GM06990 (cell line): Measurements from ENCODE around the gene KNG1.

Experiments
- DNase-seq: peaks from one replicate; pipeline ENCODE4 v3.0.0-alpha.2; 2011; ENCODE audit not compliant: insufficient read length; ENCODE audit errors: extremely low read depth
- H3K27me3 ChIP-seq: replicated peaks from 2 replicates; pipeline ENCODE4 v1.6.0; 2011; ENCODE audit warnings: low read length; ENCODE audit not compliant: control insufficient read depth, insufficient read depth
- H3K36me3 ChIP-seq: 2 replicates; pipeline ENCODE4 v1.5.1; 2011; ENCODE audit warnings: low read length; ENCODE audit not compliant: control insufficient read depth, insufficient read depth
- H3K4me3 ChIP-seq: replicated peaks from 2 replicates; pipeline ENCODE4 v1.5.1; 2011; ENCODE audit warnings: low read depth, mild to moderate bottlenecking, control low read depth, low read length
- TF ChIP-seq, protein P1 (sequence below): IDR thresholded peaks from 2 replicates; pipeline ENCODE4 v1.5.1; 2011; ENCODE audit warnings: low read length, control low read depth, mild to moderate bottlenecking, inconsistent platforms; ENCODE audit not compliant: insufficient read depth, poor library complexity, severe bottlenecking

Gene KNG1

DNA sequence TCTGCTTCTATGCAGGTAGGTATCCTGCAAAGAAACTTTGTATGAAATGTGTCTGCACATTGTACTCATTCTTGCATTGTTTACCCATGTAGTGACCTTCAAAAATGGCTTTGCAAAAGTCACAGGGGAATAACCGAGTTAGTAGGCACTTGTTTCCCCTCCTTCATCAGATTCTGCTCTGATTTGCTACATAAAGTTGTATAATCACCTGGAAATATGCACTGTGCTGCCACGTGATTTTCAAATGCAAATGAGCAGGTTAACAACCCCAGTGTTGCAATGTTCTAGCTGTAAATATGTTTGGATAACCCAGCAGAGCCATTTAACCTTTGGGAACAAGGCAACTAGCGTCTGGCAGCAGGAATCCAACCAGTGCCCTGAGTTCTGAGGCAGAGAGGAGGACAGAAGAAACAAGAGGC lies at the start of gene KNG1:
KNG1 (plus strand) TSS at position 321 of the 419 bp plus-strand sequence. CDS start 184 bp downstream, outside the sequence.
- no peak within 1 kb of the TSS for H3K4me3 ChIP-seq
- TF ChIP-seq, protein P1, sequence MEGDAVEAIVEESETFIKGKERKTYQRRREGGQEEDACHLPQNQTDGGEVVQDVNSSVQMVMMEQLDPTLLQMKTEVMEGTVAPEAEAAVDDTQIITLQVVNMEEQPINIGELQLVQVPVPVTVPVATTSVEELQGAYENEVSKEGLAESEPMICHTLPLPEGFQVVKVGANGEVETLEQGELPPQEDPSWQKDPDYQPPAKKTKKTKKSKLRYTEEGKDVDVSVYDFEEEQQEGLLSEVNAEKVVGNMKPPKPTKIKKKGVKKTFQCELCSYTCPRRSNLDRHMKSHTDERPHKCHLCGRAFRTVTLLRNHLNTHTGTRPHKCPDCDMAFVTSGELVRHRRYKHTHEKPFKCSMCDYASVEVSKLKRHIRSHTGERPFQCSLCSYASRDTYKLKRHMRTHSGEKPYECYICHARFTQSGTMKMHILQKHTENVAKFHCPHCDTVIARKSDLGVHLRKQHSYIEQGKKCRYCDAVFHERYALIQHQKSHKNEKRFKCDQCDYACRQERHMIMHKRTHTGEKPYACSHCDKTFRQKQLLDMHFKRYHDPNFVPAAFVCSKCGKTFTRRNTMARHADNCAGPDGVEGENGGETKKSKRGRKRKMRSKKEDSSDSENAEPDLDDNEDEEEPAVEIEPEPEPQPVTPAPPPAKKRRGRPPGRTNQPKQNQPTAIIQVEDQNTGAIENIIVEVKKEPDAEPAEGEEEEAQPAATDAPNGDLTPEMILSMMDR: no peak
- H3K27me3 ChIP-seq: no peaks in the 10 kb centered on the region
- no peak for DNase-seq
- no peaks in the 10 kb centered on the region for H3K36me3 ChIP-seq

DNA sequence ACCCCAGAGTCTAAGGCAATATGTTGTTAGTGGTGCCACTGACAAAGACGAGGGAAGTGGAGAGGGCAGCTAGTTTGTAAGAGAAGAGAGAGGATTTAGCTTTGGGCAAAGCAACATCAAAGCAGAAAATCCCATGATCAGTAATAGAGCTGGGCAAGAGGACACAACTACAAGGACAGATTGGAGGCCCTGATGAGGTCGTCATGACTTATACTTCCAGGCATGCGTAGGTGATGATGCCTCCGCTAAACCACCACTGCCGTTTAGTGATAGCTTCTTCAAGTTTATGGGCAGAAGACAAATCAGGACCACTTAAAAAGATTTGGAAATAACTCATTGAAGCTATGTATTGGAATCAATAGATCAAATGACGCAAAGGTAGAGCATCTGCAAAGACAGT lies 48.7 kb upstream of the KNG1 start:
- no peak overlapping the region for H3K4me3 ChIP-seq
- TF ChIP-seq, protein P1: no peak

DNA sequence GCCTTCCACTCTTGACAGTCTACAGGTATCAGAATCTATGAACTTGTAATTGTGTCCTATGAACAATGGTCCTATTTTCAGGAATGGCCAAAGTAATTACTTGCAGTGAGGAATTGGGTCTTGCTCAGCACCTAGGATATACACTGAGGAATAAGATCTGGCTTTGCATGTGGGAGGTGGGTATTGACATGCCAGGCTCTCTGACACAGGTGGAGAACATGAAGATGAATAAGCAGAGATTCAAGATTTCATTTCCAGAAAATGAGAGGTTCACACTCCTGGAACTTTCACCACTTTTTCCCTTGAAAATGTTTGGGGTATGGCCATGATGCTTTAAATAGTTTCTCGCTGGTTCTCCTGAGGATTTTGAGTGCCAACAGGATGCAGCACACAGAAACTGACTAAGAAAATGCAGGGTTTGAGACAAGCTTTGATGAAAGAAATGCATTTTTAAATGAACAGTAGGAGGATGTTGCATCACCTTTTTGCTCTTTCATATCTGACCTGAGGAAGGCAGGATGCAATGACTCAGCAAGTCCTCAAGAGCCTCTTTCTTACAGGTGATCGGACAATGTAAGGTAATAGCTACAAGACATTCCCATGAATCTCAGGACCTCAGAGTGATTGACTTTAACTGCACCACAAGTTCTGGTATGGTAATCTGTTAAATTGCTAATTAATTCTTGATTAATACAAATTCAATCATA lies 47.6 kb upstream of the KNG1 start:
- no peak for DNase-seq
- Histone ChIP-seq H3K4me3 (no peak overlapping the region), H3K27me3 (peaks cover 2% of the 10 kb centered on the region), H3K36me3 (no peaks in the 10 kb centered on the region)
- TF ChIP-seq, protein P1: no peak

More for the DNA sequence above, 48.7 kb upstream of the KNG1 start:
- Histone ChIP-seq H3K36me3 (no peaks in the 10 kb centered on the region), H3K27me3 (no peaks in the 10 kb centered on the region; the same call in 1 of the 2 replicates)
- no peak for DNase-seq

DNA sequence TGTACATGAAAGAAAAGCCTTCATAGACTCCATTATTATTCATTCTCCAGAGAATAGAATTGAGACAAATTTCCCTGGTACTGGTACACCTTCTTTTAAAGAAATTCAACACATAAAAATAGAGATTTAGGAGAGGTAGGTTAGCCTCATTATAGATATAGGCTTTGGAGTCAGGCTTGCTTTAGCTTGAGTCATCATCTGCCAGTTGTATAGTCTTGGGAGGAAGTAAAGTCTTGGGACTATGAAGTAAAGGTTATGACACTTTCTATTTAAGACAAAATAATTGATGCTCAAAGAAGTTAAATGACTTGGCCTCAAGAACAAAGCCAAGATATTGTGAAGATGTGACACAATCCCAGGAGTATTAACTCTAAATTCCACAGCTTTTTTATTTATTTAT lies 47.0 kb upstream of the KNG1 start:
- TF ChIP-seq, protein P1: no peak
- H3K4me3 ChIP-seq: no peak overlapping the region
- DNase-seq: no peak
- no peaks in the 10 kb centered on the region for H3K36me3 ChIP-seq
- peaks cover 2% of the 10 kb centered on the region for H3K27me3 ChIP-seq

DNA sequence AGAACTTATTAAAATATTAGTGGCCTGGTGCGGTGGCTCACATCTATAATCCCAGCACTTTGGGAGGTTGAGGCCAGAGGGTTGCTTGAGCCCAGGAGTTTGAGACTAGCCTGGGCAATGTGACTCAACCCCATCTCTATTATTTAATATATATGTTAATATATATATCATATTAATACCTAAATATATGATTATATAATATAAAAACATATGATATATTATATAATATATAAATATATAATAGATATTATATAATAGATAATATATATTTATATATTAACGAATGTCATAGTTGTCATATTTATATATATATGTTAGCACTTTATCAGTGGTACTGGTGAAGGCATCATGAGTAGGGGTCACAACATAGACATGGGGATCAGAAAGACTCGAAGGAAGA lies 46.1 kb upstream of the KNG1 start:
- DNase-seq: no peak
- TF ChIP-seq, protein P1: no peak
- H3K36me3 ChIP-seq: no peaks in the 10 kb centered on the region
- H3K4me3 ChIP-seq: no peak overlapping the region
- H3K27me3 ChIP-seq: peaks cover 2% of the 10 kb centered on the region
